Calu3 (cell line): ENCODE measurements around the gene SDCCAG8. TPM values are rescaled to one million over a fixed set of nuclear protein-coding genes. Genes with fewer than 3 reads are reported as not detected.
A peak's percentile ranks its signal among the peaks of the same experiment; 100 is the strongest.

Experiments used
- BruUV-seq: library from RNA; stranded (reverse); fragments of 400-500 nt; replicated peaks from 2 replicates; lab custom pipeline; 2021; lab: Mats Ljungman, UMichigan
- CTCF ChIA-PET: fragments of 300-600 bp; sonication (Branson Sonifier 250); formaldehyde crosslinking; loops from one replicate; lab custom pipeline; 2022; ENCODE audit warnings: antibody characterized with exemption; lab: Charles Lee
- DNase-seq: peaks from one replicate; pipeline ENCODE4 v3.0.0; 2022
- H3K27ac Mint-ChIP-seq: one replicate; pipeline ENCODE4 v1.8.0; 2022; ENCODE audit warnings: mixed read lengths; ENCODE audit not compliant: unreplicated experiment
- H3K27me3 Mint-ChIP-seq: one replicate; pipeline ENCODE4 v1.8.0; 2022; ENCODE audit warnings: mixed read lengths; ENCODE audit not compliant: unreplicated experiment
- H3K36me3 Mint-ChIP-seq: one replicate; pipeline ENCODE4 v1.8.0; 2022; ENCODE audit warnings: mild to moderate bottlenecking, moderate library complexity, mixed read lengths; ENCODE audit not compliant: insufficient read depth, unreplicated experiment
- H3K4me1 Mint-ChIP-seq: one replicate; pipeline ENCODE4 v1.8.0; 2022; ENCODE audit warnings: mild to moderate bottlenecking, low read depth, mixed read lengths; ENCODE audit not compliant: unreplicated experiment
- H3K4me3 Mint-ChIP-seq: one replicate; pipeline ENCODE4 v1.8.0; 2022; ENCODE audit warnings: mild to moderate bottlenecking, low read depth, moderate library complexity, mixed read lengths; ENCODE audit not compliant: unreplicated experiment
- H3K9me3 Mint-ChIP-seq: one replicate; pipeline ENCODE4 v1.8.0; 2022; ENCODE audit warnings: low read depth, mixed read lengths; ENCODE audit not compliant: unreplicated experiment
- intact Hi-C: fragments of 100-400 bp; cut with micrococcal nuclease; formaldehyde crosslinking; loops from one replicate; pipeline ENCODE4 v1.10.0; 2022; ENCODE audit not compliant: unreplicated experiment
- total RNA-seq: library from RNA; stranded (reverse); gene quantifications from 2 replicates; pipeline ENCODE4 v1.2.3, GENCODE V29; 2022
- TF ChIP-seq, protein P1 (sequence below): fragments of 200-600 bp; IDR thresholded peaks from one replicate; pipeline ENCODE4 v1.8.0; 2022; ENCODE audit warnings: antibody characterized with exemption; ENCODE audit not compliant: unreplicated experiment

The SDCCAG8 gene
- total RNA-seq, 1 experiment from 2014 or later, result 67.3 TPM

DNA sequence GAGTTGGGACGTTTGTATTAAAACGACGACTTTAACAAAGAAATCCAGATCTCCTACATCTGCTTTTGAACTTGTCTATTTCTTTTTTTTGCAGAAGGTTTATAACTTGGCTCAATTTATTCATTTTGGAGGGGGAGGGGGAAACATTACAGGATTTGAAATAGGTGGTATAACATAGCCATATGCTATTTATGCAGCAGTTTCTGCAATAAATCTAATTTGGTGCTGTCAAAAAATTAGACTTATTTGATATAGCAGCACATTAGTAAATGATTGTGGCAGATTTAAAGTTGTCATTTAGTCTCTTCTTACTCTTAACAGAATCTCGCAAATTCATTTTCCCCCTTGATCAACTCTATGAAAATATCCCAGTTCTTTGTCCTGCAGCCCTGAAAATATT lies 138.2 kb downstream of the SDCCAG8 start:
- Mint-ChIP-seq H3K27me3 (no peaks in the 10 kb centered on the region), H3K36me3 (peaks cover 19% of the 10 kb centered on the region), H3K4me1 (peaks cover 70% of the 10 kb centered on the region), H3K27ac (peak overlapping the region; percentile 95), H3K4me3 (peak overlapping the region; percentile 67), H3K9me3 (no peaks in the 10 kb centered on the region)
- DNase-seq, result no peak
- TF ChIP-seq, protein P1, sequence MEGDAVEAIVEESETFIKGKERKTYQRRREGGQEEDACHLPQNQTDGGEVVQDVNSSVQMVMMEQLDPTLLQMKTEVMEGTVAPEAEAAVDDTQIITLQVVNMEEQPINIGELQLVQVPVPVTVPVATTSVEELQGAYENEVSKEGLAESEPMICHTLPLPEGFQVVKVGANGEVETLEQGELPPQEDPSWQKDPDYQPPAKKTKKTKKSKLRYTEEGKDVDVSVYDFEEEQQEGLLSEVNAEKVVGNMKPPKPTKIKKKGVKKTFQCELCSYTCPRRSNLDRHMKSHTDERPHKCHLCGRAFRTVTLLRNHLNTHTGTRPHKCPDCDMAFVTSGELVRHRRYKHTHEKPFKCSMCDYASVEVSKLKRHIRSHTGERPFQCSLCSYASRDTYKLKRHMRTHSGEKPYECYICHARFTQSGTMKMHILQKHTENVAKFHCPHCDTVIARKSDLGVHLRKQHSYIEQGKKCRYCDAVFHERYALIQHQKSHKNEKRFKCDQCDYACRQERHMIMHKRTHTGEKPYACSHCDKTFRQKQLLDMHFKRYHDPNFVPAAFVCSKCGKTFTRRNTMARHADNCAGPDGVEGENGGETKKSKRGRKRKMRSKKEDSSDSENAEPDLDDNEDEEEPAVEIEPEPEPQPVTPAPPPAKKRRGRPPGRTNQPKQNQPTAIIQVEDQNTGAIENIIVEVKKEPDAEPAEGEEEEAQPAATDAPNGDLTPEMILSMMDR, result no peak
- BruUV-seq, result TSS peak; percentile 89
- intact Hi-C loops, result loop anchor here (10.0 kb wide), 1 partner anchor 139 kb away; the partner anchor contains the start of genes CEP170 and SDCCAG8
- CTCF ChIA-PET, result interaction anchor here (0.6 kb wide), 1 partner anchor 653 kb away, joined by 4 read pairs; no protein-coding TSS in a partner anchor

DNA sequence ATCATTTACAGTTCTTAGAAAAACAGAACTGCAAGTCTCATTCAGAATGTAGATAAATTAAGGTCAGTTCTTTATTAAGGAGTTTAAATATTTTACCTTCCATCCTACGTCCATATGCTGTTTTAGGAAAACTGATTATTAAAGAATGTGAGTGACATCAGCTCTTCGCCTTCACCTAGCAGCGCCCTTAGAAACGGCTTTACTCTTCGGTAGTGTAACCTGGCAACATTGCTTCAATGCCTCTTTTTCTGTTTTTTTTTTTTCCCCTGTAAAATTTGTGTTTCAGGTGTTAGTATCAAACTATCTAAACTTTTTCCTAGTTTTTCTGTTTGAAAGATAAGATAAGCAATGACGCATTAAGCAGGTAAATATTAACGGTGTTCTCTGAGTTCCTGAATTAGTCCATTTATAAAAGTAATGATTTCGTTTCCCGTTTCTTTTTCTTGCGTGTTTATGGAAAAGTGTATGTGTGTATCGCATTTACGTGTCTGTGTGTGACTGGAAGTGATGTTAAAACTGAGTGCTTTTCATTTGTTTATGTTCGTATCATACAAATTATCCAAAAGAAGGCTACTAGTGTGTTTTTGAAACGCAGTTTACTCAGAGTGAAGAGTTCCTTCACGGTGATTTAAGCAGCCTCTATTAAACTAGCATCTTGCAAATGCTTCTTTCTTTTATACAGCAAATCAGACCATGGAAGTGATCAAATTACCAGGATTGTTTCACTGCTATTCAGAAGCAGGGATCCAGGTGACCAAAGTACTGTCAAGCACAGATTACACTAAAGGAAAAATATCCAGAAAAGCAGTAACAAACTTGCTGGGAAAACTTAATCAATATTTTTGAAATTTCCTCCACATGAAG lies 139.0 kb downstream of the SDCCAG8 start:
- CTCF ChIA-PET, result interaction anchor here (0.6 kb wide), 1 partner anchor 652 kb away, joined by 4 read pairs; no protein-coding TSS in a partner anchor
- peaks cover 70% of the 10 kb centered on the region for H3K4me1 Mint-ChIP-seq

DNA sequence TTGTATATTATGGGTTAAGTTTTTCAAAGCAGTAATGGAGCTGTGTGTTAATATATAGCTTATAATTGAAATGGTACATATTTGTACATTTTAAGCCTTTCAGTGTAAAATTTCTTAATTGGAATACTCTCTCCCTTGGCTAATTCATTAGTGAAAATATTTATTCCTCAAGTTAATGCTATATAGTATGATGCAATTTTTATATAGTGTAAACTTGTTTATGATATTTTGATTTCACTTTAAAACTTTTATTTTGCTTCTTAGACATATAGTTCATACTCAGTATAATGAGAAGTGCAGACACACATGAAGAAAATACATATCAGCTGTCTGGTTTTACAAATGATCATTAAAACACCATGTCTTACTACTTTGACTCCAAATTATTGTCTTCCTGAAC lies 140.6 kb downstream of the SDCCAG8 start:
- H3K27ac Mint-ChIP-seq, result peak overlapping the region; percentile 41
- no TSS peak for BruUV-seq

More for the DNA sequence above, 139.0 kb downstream of the SDCCAG8 start:
- no TSS peak for BruUV-seq
- Mint-ChIP-seq H3K27me3 (no peaks in the 10 kb centered on the region), H3K4me3 (peak overlapping the region; percentile 67), H3K9me3 (no peaks in the 10 kb centered on the region), H3K27ac (peak overlapping the region; percentile 95), H3K36me3 (peaks cover 19% of the 10 kb centered on the region)
- TF ChIP-seq, protein P1, result no peak
- peak; percentile 22 for DNase-seq
- intact Hi-C loops, result loop anchor here (5.0 to 10.0 kb wide), 2 partner anchors 33 to 140 kb away; partner anchors contain the start of genes CEP170 and SDCCAG8

DNA sequence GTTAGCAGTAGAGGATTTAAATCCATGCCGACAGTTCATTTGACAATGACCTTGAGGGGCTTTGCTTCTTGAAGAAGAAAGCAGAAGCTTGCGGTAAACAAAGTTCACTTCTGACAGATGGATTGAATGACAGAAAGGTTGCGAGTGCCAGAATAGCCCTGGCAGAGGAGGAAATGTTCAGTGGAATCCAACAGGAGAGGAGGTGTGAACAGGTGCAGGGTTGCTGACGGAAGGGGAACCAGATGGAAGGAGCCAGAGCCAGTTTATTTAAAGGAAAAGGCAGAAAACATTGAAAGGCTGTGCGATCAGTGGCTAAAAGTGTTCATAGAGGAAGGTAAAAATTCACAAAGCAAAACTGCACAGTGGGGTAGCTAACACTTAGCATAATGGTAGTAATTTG lies 141.0 kb downstream of the SDCCAG8 start:
- peaks cover 54% of the 10 kb centered on the region for H3K4me1 Mint-ChIP-seq
- H3K9me3 Mint-ChIP-seq, result no peaks in the 10 kb centered on the region
- no TSS peak for BruUV-seq
- H3K4me3 Mint-ChIP-seq, result peak overlapping the region; percentile 7
- no peaks in the 10 kb centered on the region for H3K27me3 Mint-ChIP-seq
- DNase-seq, result peak; percentile 35
- peak overlapping the region; percentile 41 for H3K27ac Mint-ChIP-seq
- peaks cover 19% of the 10 kb centered on the region for H3K36me3 Mint-ChIP-seq
- CTCF ChIA-PET, result interaction anchor here (1.0 kb wide), 1 partner anchor 10 kb away, joined by 3 read pairs; no protein-coding TSS in a partner anchor
- TF ChIP-seq, protein P1, result no peak
- intact Hi-C loops, result loop anchor here (5.0 to 10.0 kb wide), 2 partner anchors 35 to 142 kb away; partner anchors contain the start of genes CEP170 and SDCCAG8

More for the DNA sequence above, 140.6 kb downstream of the SDCCAG8 start:
- peaks cover 19% of the 10 kb centered on the region for H3K36me3 Mint-ChIP-seq
- DNase-seq, result no peak
- TF ChIP-seq, protein P1, result no peak
- peaks cover 58% of the 10 kb centered on the region for H3K4me1 Mint-ChIP-seq
- peak overlapping the region; percentile 7 for H3K4me3 Mint-ChIP-seq
- H3K27me3 Mint-ChIP-seq, result no peaks in the 10 kb centered on the region
- H3K9me3 Mint-ChIP-seq, result no peaks in the 10 kb centered on the region
- intact Hi-C loops, result loop anchor here (5.0 to 10.0 kb wide), 2 partner anchors 34 to 142 kb away; partner anchors contain the start of genes CEP170 and SDCCAG8
- CTCF ChIA-PET, result no interaction called here
